Mesothelial cell of epicardium (in vitro differentiated cells): ENCODE results near the gene RPRD1B. TPM values are rescaled to one million over a fixed set of nuclear protein-coding genes. Genes with fewer than 3 reads are reported as not detected.

Experiments used
- DNase-seq, 2 experiments: peaks; one replicate each; pipeline ENCODE4 v3.0.0; 2021; ENCODE audit warnings: low spot score in 2 of 2; ENCODE audit not compliant: unreplicated experiment in 2 of 2
- H3K27ac Mint-ChIP-seq: 2 replicates; pipeline ENCODE4 v1.8.0; 2021; ENCODE audit warnings: mixed read lengths
- H3K27me3 Mint-ChIP-seq: 2 replicates; pipeline ENCODE4 v1.8.0; 2021; ENCODE audit warnings: low read depth, mixed read lengths
- H3K36me3 Mint-ChIP-seq: 2 replicates; pipeline ENCODE4 v1.8.0; 2021; ENCODE audit warnings: mixed read lengths
- H3K4me1 Mint-ChIP-seq: 2 replicates; pipeline ENCODE4 v1.8.0; 2021; ENCODE audit warnings: mixed read lengths
- H3K4me3 Mint-ChIP-seq: 2 replicates; pipeline ENCODE4 v1.8.0; 2021; ENCODE audit warnings: mild to moderate bottlenecking, moderate library complexity, mixed read lengths
- H3K9me3 Mint-ChIP-seq: 2 replicates; pipeline ENCODE4 v1.8.0; 2021; ENCODE audit warnings: mixed read lengths
- CTCF ChIP-seq: fragments of 200-600 bp; sonication (generic); IDR thresholded peaks from one replicate; pipeline ENCODE4 v1.5.0; 2021; ENCODE audit warnings: antibody characterized with exemption; ENCODE audit not compliant: unreplicated experiment
- total RNA-seq: library from RNA; stranded (reverse); gene quantifications from 3 replicates; pipeline ENCODE4 v1.2.1, GENCODE V29; 2021

The RPRD1B gene
- total RNA-seq, 1 donor from 2014 or later, result 48.4 TPM

- Mint-ChIP-seq H3K27me3 (no peaks in the 10 kb centered on the region), H3K9me3 (no peaks in the 10 kb centered on the region), H3K4me3 (no peak overlapping the region), H3K27ac (no peak overlapping the region), H3K36me3 (peaks cover 22% of the 10 kb centered on the region), H3K4me1 (peaks cover 17% of the 10 kb centered on the region)
- no peak for TF ChIP-seq CTCF
- DNase-seq, result no peak
These were observed 11.1 kb downstream of the RPRD1B start for GRCh38 chr20:38044685-38045084.

- peaks cover 29% of the 10 kb centered on the region for H3K4me1 Mint-ChIP-seq
- no peak for TF ChIP-seq CTCF
- H3K27me3 Mint-ChIP-seq, result no peaks in the 10 kb centered on the region
- no peak overlapping the region for H3K27ac Mint-ChIP-seq
- H3K36me3 Mint-ChIP-seq, result peaks cover 15% of the 10 kb centered on the region
- DNase-seq, result no peak
- H3K9me3 Mint-ChIP-seq, result no peaks in the 10 kb centered on the region
- H3K4me3 Mint-ChIP-seq, result no peak overlapping the region
These were observed 13.0 kb downstream of the RPRD1B start for GRCh38 chr20:38046572-38046971.

- Mint-ChIP-seq H3K36me3 (peaks cover 5% of the 10 kb centered on the region), H3K27me3 (no peaks in the 10 kb centered on the region), H3K27ac (peak overlapping the region; percentile 74), H3K9me3 (no peaks in the 10 kb centered on the region), H3K4me1 (peaks cover 43% of the 10 kb centered on the region), H3K4me3 (no peak overlapping the region)
- no peak for TF ChIP-seq CTCF
- no peak for DNase-seq
These were observed 16.3 kb downstream of the RPRD1B start for GRCh38 chr20:38049800-38050199.

- no peaks in the 10 kb centered on the region for H3K9me3 Mint-ChIP-seq
- peaks cover 6% of the 10 kb centered on the region for H3K36me3 Mint-ChIP-seq
- no peak for TF ChIP-seq CTCF
- H3K4me3 Mint-ChIP-seq, result no peak overlapping the region
- DNase-seq, result no peak
- no peaks in the 10 kb centered on the region for H3K27me3 Mint-ChIP-seq
- peak overlapping the region; percentile 55 for H3K27ac Mint-ChIP-seq
- peaks cover 48% of the 10 kb centered on the region for H3K4me1 Mint-ChIP-seq
These were observed 17.1 kb downstream of the RPRD1B start for GRCh38 chr20:38050686-38051085.

- H3K9me3 Mint-ChIP-seq, result no peaks in the 10 kb centered on the region
- H3K4me1 Mint-ChIP-seq, result peaks cover 47% of the 10 kb centered on the region
- peaks cover 12% of the 10 kb centered on the region for H3K36me3 Mint-ChIP-seq
- H3K4me3 Mint-ChIP-seq, result no peak overlapping the region
- H3K27me3 Mint-ChIP-seq, result no peaks in the 10 kb centered on the region
- no peak overlapping the region for H3K27ac Mint-ChIP-seq
- no peak for DNase-seq
- TF ChIP-seq CTCF, result no peak
These were observed 19.3 kb downstream of the RPRD1B start for GRCh38 chr20:38052870-38053269.

- Mint-ChIP-seq H3K36me3 (peaks cover 17% of the 10 kb centered on the region), H3K4me3 (no peak overlapping the region), H3K9me3 (no peaks in the 10 kb centered on the region), H3K27me3 (no peaks in the 10 kb centered on the region), H3K4me1 (peaks cover 42% of the 10 kb centered on the region), H3K27ac (no peak overlapping the region)
- DNase-seq, result no peak
- no peak for TF ChIP-seq CTCF
These were observed 21.1 kb downstream of the RPRD1B start for GRCh38 chr20:38054647-38055046.
